ENCODE measurements around the gene MIA.
A peak's percentile ranks its signal among the peaks of the same experiment; 100 is the strongest.
"Not testable (repeated sequence)": the region's sequence is repeated elsewhere in the genome, so short reads cannot be mapped to it uniquely, and the experiment has no call there.

The MIA gene

DNA sequence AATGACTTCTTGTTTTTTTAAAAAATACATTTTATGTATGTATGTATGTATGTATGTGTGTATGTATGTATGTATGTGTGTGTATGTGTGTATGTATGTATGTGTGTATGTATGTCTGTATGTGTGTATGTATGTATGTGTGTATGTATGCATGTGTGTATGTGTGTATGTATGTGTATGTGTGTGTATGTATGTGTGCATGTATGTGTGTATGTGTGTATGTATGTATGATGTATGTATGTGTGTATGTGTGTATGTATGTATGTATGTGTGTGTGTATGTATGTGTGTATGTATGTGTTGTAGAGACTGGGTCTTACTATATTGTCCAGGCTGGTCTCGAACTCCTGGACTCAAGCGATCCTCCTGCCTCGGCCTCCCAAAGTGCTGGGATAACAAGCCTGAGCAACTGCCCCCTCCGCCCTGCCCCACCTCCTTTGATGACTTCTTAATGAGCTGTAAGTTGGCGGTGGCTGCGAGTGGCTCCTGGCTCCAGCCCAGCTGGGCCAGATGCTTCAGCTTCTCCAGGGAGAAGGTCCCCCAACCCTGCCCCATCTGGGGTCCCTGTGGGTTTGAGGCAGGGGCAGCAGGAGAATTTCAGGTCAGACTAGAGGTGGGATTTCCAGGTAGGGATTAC is 50.3 kb downstream of the MIA start:
- DNase-seq, result not testable (repeated sequence)

DNA sequence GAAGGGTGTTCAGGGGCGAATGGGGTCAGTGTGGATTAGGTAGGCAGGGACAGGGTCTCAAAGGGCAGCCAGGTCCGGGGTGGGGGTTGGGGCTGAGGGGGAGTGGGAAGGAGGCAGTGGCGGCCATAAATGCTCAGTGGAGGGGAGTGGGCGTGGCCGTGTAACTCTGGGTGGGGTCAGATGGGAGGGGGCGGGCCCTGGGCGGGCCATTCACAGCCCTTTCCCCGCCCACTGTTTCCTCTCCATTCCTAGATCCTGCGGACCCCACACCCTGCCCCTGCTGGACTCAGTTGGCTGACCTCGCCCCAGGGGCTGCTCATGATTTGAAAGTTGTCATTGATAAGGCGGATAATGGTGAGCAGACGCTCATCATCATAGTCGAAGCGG is 51.0 kb downstream of the MIA start:
- DNase-seq, result not testable (repeated sequence)

DNA sequence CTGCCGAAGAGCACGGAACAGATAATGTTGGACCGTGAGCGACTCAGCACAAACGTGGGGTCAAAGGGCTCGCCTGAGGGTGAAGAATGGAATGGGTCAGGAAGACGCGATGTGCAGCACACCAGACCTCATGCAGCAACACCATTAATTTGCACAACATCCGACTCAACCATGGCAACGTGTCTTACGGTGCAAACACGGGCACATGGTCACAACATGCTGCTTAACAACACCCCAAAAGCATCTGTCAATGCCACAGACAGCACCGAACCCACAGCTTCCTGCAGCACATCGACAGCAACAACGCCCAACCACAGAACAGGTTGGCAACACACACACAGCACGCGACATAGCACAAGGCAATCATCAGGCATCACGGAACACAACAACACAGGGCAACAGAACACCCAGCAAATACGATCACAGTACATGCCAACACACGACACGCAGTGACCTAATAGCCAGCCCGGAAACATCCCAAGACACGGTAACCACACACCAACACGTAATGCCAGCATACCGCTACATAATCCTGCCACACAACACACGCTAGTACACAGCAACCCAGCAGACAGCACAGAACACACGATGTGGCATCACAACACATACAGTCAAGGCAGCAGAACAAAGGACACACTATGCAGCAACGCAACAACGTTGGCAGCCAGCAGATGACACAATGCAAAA is 51.5 kb downstream of the MIA start:
- DNase-seq, result peak in 2 of 4 experiments; percentile 53 to 57
